Endothelial cell of hepatic sinusoid (primary cell): ENCODE results near the gene ITPR1.

Source experiments
- in situ Hi-C: cut with HindIII; loops from 2 replicates; pipeline ENCODE4 v1.10.0; 2017; ENCODE audit warnings: low sequenced_read_pairs

The ITPR1 gene

GRCh38 chr3:4799266-4800256 is 306.4 kb downstream of the ITPR1 start:
- in situ Hi-C loops, result loop anchor here (5.0 kb wide), 2 partner anchors 38 to 62 kb away; no protein-coding TSS in a partner anchor

GRCh38 chr3:4800595-4800994 is 307.4 kb downstream of the ITPR1 start:
- in situ Hi-C loops, result no loop called here

- in situ Hi-C loops, result no loop called here
These were observed 308.7 kb downstream of the ITPR1 start for GRCh38 chr3:4801892-4802291.

GRCh38 chr3:4802903-4803302 is 309.8 kb downstream of the ITPR1 start:
- in situ Hi-C loops, result no loop called here

- in situ Hi-C loops, result no loop called here
These were observed 311.3 kb downstream of the ITPR1 start for GRCh38 chr3:4804161-4805058.

- in situ Hi-C loops, result no loop called here
These were observed 312.5 kb downstream of the ITPR1 start for GRCh38 chr3:4805662-4806061.

- in situ Hi-C loops, result no loop called here
These were observed 313.5 kb downstream of the ITPR1 start for GRCh38 chr3:4806535-4807108.

- in situ Hi-C loops, result no loop called here
These were observed 314.5 kb downstream of the ITPR1 start for GRCh38 chr3:4807381-4808280.

GRCh38 chr3:4808637-4809036 is 315.5 kb downstream of the ITPR1 start:
- in situ Hi-C loops, result no loop called here

GRCh38 chr3:4809922-4810321 is 316.8 kb downstream of the ITPR1 start:
- in situ Hi-C loops, result no loop called here

- in situ Hi-C loops, result no loop called here
These were observed 319.4 kb downstream of the ITPR1 start for GRCh38 chr3:4812591-4812990.

- in situ Hi-C loops, result no loop called here
These were observed 320.8 kb downstream of the ITPR1 start for GRCh38 chr3:4813909-4814304.

- in situ Hi-C loops, result no loop called here
These were observed 321.3 kb downstream of the ITPR1 start for GRCh38 chr3:4814305-4814903.

- in situ Hi-C loops, result no loop called here
These were observed 321.9 kb downstream of the ITPR1 start for GRCh38 chr3:4814904-4815574.

- in situ Hi-C loops, result no loop called here
These were observed 323.2 kb downstream of the ITPR1 start for GRCh38 chr3:4816306-4816705.

- in situ Hi-C loops, result no loop called here
These were observed 323.6 kb downstream of the ITPR1 start for GRCh38 chr3:4816718-4817117.

- in situ Hi-C loops, result no loop called here
These were observed 324.0 kb downstream of the ITPR1 start for GRCh38 chr3:4817128-4817527.

- in situ Hi-C loops, result no loop called here
These were observed 325.0 kb downstream of the ITPR1 start for GRCh38 chr3:4818164-4818563.

- in situ Hi-C loops, result no loop called here
These were observed 326.0 kb downstream of the ITPR1 start for GRCh38 chr3:4818986-4819693.
